ENCODE measurements around the gene SOX15. TPM values are rescaled to one million over a fixed set of nuclear protein-coding genes. Genes with fewer than 3 reads are reported as not detected.

The SOX15 gene
- total RNA-seq, 4 donors from 2014 or later, result 0.56 to 0.95 (median 0.72) TPM; not detected in 1

- TF ChIP-seq CTCF (IDR thresholded peaks at IDR 0.05), result no peak
- DNase-seq (ENCODE audit: low spot score) (no peak), ATAC-seq (ENCODE audit: low FRiP score) (no peak)
Measured at GRCh38 chr17:7576432-7576937, 13.4 kb downstream of the SOX15 start.

- TF ChIP-seq CTCF (IDR thresholded peaks at IDR 0.05), result no peak
- DNase-seq (ENCODE audit: low spot score), result no peak
- no peak for ATAC-seq (ENCODE audit: low FRiP score)
Measured at GRCh38 chr17:7575959-7576358, 13.9 kb downstream of the SOX15 start.

- DNase-seq (ENCODE audit: low spot score), result no peak
- TF ChIP-seq CTCF (IDR thresholded peaks at IDR 0.05), result no peak
- no peak for ATAC-seq (ENCODE audit: low FRiP score)
Measured at GRCh38 chr17:7575481-7575883, 14.4 kb downstream of the SOX15 start.

- no peak for TF ChIP-seq CTCF (IDR thresholded peaks at IDR 0.05)
- ATAC-seq (ENCODE audit: low FRiP score) (no peak), DNase-seq (ENCODE audit: low spot score) (no peak)
Measured at GRCh38 chr17:7574176-7574953, 15.5 kb downstream of the SOX15 start.

- ATAC-seq (ENCODE audit: low FRiP score) (peak; percentile 15), DNase-seq (ENCODE audit: low spot score) (no peak)
- no peak for TF ChIP-seq CTCF (IDR thresholded peaks at IDR 0.05)
Measured at GRCh38 chr17:7573324-7574080, 16.4 kb downstream of the SOX15 start.

GRCh38 chr17:7572588-7573323 lies 17.1 kb downstream of the SOX15 start:
- no peak for TF ChIP-seq CTCF (IDR thresholded peaks at IDR 0.05)
- ATAC-seq (ENCODE audit: low FRiP score), result peak; percentile 93
- DNase-seq (ENCODE audit: low spot score), result peak; percentile 98

Data from omental fat pad (tissue), 4 donors.